Endometrium (tissue), 2 donors: ENCODE results near the gene ZNF513.
"Not testable (repeated sequence)": the region's sequence is repeated elsewhere in the genome, so short reads cannot be mapped to it uniquely, and the experiment has no call there.

Source experiments
- FAIRE-seq: peaks from 2 replicates; lab custom pipeline; 2012; peaks lifted over from hg19 to GRCh38; lab: Jason Lieb, UNC
- donor health status: control.
- donor health status: control.

ZNF513 gene

GRCh38 chr2:27380626-27381545 is at the start of gene ZNF513:
ZNF513 (minus strand) TSS chr2:27380734; CDS start chr2:27380526, 208 bp downstream.
- FAIRE-seq = peak; percentile 77

- FAIRE-seq = no peak
These were observed 48.5 kb upstream of the ZNF513 start for GRCh38 chr2:27428978-27429541.

- FAIRE-seq = no peak
These were observed 47.9 kb upstream of the ZNF513 start, which contains the start of gene NRBP1 for GRCh38 chr2:27428213-27428977. NRBP1 (plus strand) TSS chr2:27428631; CDS start chr2:27433274, 4,643 bp downstream.

DNA sequence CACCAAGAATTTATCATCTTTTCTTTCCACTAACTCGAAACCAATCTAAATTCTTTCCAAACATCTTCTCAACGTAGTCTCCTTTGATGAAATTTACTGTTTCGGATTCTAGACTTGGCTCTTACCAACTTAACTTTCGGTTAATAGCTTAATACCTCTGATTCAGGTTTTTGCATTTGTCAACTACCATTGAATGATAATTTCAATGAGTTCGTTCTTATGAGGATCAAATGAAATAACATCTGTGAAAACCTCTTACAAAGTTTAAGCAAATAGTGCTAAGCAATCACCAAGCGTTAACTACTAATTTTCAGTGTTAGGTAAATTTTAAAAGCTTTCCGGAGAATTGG is 47.3 kb upstream of the ZNF513 start:
- FAIRE-seq = no peak

DNA sequence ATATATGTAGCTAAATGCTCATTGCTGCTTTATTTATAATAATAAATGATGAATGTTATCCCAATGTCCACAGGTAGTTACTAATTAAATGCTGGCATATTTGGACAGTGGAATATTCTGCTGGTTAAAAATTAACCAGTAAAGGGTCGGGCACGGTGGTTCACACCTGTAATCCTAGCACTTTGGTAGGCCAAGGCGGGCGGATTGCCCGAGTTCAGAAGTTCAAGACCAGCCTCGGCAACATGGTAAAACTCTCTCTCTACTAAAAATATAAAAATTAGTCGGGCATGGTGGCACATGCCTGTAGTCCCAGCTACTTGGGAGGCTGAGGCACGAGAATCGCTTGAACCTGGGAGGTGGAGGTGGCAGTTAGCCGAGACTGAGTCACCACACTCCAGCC is 44.5 kb upstream of the ZNF513 start:
- not testable (repeated sequence) for FAIRE-seq

- FAIRE-seq = no peak
These were observed 42.4 kb upstream of the ZNF513 start for GRCh38 chr2:27422958-27423357.

- no peak for FAIRE-seq
These were observed 41.2 kb upstream of the ZNF513 start for GRCh38 chr2:27421660-27422250.

DNA sequence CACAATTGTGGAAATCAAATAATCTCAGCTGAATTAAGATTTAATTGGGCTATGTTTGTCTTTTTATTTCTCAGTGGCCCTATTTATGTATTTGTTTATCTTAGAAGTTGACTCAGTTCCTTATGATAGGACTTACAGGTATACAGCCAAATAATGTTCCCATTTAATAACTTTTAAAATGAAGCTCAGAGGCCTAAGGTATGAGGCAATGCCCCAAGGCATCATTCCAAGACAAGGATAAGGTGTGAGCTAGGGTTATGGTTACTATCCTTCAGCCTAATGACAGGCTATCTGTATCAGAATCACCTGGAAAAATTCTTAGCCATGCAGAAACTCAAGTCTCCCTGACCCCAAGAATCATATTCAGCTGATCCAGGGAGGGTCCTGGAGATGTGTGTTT is 40.5 kb upstream of the ZNF513 start:
- FAIRE-seq = no peak

GRCh38 chr2:27416151-27416550 is 35.6 kb upstream of the ZNF513 start:
- FAIRE-seq = no peak

- FAIRE-seq = no peak
These were observed 32.1 kb upstream of the ZNF513 start for GRCh38 chr2:27412419-27413152.

DNA sequence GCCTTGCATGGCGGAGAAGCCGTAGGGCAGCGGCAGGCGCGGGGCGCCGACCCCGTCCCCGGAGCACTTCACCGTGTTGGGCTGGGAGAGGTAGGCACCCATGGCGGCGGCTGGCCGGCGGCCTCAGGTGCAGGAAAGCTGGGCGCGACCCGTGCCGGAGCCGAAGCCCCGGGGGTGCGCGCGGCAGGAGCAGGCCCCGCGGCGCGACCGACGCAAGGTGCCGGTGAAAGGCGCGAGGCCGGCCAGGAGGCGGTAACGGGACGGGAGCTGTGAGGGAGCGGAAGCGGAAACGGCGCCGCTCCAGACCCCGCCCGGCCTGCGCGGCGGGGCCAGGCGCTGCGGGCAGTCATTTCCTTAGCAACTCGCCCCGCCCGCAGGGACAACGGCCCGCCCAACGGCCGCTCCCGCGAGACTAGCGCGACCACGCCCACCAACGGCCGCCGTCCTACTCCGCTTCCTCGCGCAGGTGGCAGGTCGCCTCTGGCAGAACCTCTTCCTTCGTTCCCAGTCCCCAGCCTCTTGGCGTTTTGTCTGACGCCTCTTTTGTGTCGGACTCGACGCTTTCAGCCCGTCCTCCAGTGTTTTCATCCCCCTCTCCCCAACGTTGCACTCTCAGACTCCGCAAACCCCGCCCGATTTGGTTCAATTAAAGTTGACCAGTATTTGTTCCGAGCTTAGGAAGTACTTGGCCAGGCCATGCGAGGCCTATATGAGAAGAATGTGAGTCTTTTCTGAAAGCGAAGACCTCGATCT is 29.0 kb upstream of the ZNF513 start, which contains the start of gene PPM1G:
Gene PPM1G (minus strand): TSS at position 271 of the 753 bp plus-strand sequence. CDS start 169 bp downstream, at position 102.
- no peak for FAIRE-seq

GRCh38 chr2:27408601-27409320 is 28.2 kb upstream of the ZNF513 start:
- no peak for FAIRE-seq

- no peak for FAIRE-seq
These were observed 27.4 kb upstream of the ZNF513 start for GRCh38 chr2:27407798-27408491.

GRCh38 chr2:27400348-27401135 is 20.0 kb upstream of the ZNF513 start:
- FAIRE-seq = no peak

GRCh38 chr2:27398962-27399361 is 18.4 kb upstream of the ZNF513 start:
- FAIRE-seq = no peak

GRCh38 chr2:27393225-27393624 is 12.7 kb upstream of the ZNF513 start:
- no peak for FAIRE-seq

- FAIRE-seq = no peak
These were observed 10.5 kb upstream of the ZNF513 start for GRCh38 chr2:27390822-27391679.
